ENCODE measurements around the gene GNMT. TPM values are rescaled to one million over a fixed set of nuclear protein-coding genes. Genes with fewer than 3 reads are reported as not detected.

The GNMT gene
- total RNA-seq, 2 experiments from 2014 or later: 1.2 to 2.1 TPM

- Histone ChIP-seq H3K27ac (ENCODE audit: low read depth in 1 of 2, low read length in 2 of 2) (no peak overlapping the region), H3K36me3 (ENCODE audit: insufficient read depth, low read length) (peaks cover 50% of the 10 kb centered on the region), H3K9me3 (ENCODE audit: control insufficient read depth in 1 of 2, insufficient read depth in 1 of 2, low read length in 2 of 2) (no peaks in the 10 kb centered on the region), H3K4me3 (ENCODE audit: low read length) (no peak overlapping the region), H3K4me1 (ENCODE audit: insufficient read depth, low read length) (no peaks in the 10 kb centered on the region), H3K27me3 (ENCODE audit: control insufficient read depth in 1 of 2, insufficient read depth in 2 of 2, low read length in 2 of 2) (no peaks in the 10 kb centered on the region)
- Mint-ChIP-seq H3K36me3 (ENCODE audit: low read depth) (peaks cover 31% of the 10 kb centered on the region), H3K27me3 (no peaks in the 10 kb centered on the region), H3K4me3 (no peak overlapping the region), H3K27ac (no peak overlapping the region), H3K4me1 (ENCODE audit: low read depth) (no peaks in the 10 kb centered on the region), H3K9me3 (no peaks in the 10 kb centered on the region)
- POLR2A ChIA-PET: interaction anchor here (0.9 kb wide), 1 partner anchor 11 kb away, joined by 3 read pairs; the partner anchor contains the start of gene PEX6
- CTCF ChIA-PET: no interaction called here
- DNase-seq (no peak), ATAC-seq (ENCODE audit: poor library complexity) (no peak)
- TF ChIP-seq CTCF (IDR thresholded peaks at IDR 0.05): no peak
- intact Hi-C loops (cut with DNase I, micrococcal nuclease): loop anchor here in 1 of 2 experiments (5.0 kb wide), 1 partner anchor 175 kb away; no protein-coding TSS in a partner anchor
These were observed 6.7 kb downstream of the GNMT start for GRCh38 chr6:42967228-42967627.

DNA sequence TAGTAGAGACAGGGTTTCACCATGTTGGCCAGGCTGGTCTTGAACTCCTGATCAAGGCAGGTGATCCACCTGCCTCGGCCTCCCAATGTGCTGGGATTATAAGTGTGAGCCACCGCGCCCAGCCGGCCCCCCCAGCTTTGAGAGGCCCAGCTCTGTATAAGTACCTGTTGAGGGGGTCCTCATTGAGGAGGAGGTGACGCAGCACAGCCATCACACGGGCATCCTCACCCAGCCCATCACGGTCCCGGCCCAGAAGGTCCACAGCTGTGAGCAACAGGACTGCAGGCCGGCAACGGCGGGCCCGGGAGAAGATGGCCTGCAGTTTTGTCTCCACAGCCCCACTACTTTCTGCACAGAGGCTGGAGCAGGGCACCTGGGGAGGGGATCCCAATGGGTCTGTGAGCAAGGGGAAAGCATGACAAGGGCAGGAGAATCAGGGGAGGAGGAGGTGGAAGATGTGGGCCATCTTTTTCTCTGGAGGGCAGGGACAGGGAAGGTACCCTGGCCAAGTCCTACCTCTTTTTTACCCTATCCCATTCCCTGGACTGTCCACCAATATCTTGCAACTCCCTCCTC lies 7.7 kb downstream of the GNMT start:
- ATAC-seq (ENCODE audit: poor library complexity): no peak
- H3K4me1 Mint-ChIP-seq (ENCODE audit: low read depth): no peaks in the 10 kb centered on the region
- H3K27ac Mint-ChIP-seq: no peak overlapping the region
- H3K4me3 Mint-ChIP-seq: no peak overlapping the region
- Histone ChIP-seq H3K36me3 (ENCODE audit: insufficient read depth, low read length) (peaks cover 50% of the 10 kb centered on the region), H3K27ac (ENCODE audit: low read depth in 1 of 2, low read length in 2 of 2) (no peak overlapping the region), H3K27me3 (ENCODE audit: control insufficient read depth in 1 of 2, insufficient read depth in 2 of 2, low read length in 2 of 2) (no peaks in the 10 kb centered on the region), H3K9me3 (ENCODE audit: control insufficient read depth in 1 of 2, insufficient read depth in 1 of 2, low read length in 2 of 2) (no peaks in the 10 kb centered on the region), H3K4me1 (ENCODE audit: insufficient read depth, low read length) (no peaks in the 10 kb centered on the region), H3K4me3 (ENCODE audit: low read length) (no peak overlapping the region)
- no peaks in the 10 kb centered on the region for H3K27me3 Mint-ChIP-seq
- POLR2A ChIA-PET: interaction anchor here (0.7 to 1.3 kb wide), 3 partner anchors 10 to 220 kb away, joined by 3 to 4 read pairs (median 3); partner anchors contain the start of genes PEX6 and PPP2R5D
- TF ChIP-seq CTCF (IDR thresholded peaks at IDR 0.05): no peak
- H3K36me3 Mint-ChIP-seq (ENCODE audit: low read depth): peaks cover 31% of the 10 kb centered on the region
- intact Hi-C loops (cut with DNase I, micrococcal nuclease): loop anchor here in 1 of 2 experiments (5.0 kb wide), 1 partner anchor 174 kb away; no protein-coding TSS in a partner anchor
- no peak for DNase-seq
- H3K9me3 Mint-ChIP-seq: no peaks in the 10 kb centered on the region
- CTCF ChIA-PET: no interaction called here

GRCh38 chr6:42968783-42969182 lies 8.2 kb downstream of the GNMT start:
- Mint-ChIP-seq H3K9me3 (no peaks in the 10 kb centered on the region), H3K36me3 (ENCODE audit: low read depth) (peaks cover 28% of the 10 kb centered on the region), H3K4me3 (no peak overlapping the region), H3K27ac (no peak overlapping the region), H3K4me1 (ENCODE audit: low read depth) (no peaks in the 10 kb centered on the region), H3K27me3 (no peaks in the 10 kb centered on the region)
- no peak overlapping the region for H3K27ac ChIP-seq (ENCODE audit: low read depth in 1 of 2, low read length in 2 of 2)
- no peaks in the 10 kb centered on the region for H3K4me1 ChIP-seq (ENCODE audit: insufficient read depth, low read length)
- intact Hi-C loops (cut with DNase I, micrococcal nuclease): loop anchor here in 1 of 2 experiments (5.0 kb wide), 1 partner anchor 174 kb away; no protein-coding TSS in a partner anchor
- CTCF ChIA-PET: no interaction called here
- POLR2A ChIA-PET: interaction anchor here (1.3 kb wide), 1 partner anchor 15 kb away, joined by 4 read pairs; the partner anchor contains the start of gene PPP2R5D
- no peaks in the 10 kb centered on the region for H3K27me3 ChIP-seq (ENCODE audit: control insufficient read depth in 1 of 2, insufficient read depth in 2 of 2, low read length in 2 of 2)
- no peak for DNase-seq
- no peak overlapping the region for H3K4me3 ChIP-seq (ENCODE audit: low read length)
- TF ChIP-seq CTCF (IDR thresholded peaks at IDR 0.05): no peak
- no peak for ATAC-seq (ENCODE audit: poor library complexity)
- no peaks in the 10 kb centered on the region for H3K9me3 ChIP-seq (ENCODE audit: control insufficient read depth in 1 of 2, insufficient read depth in 1 of 2, low read length in 2 of 2)
- peaks cover 48% of the 10 kb centered on the region for H3K36me3 ChIP-seq (ENCODE audit: insufficient read depth, low read length)

All from CD4-positive, alpha-beta T cell (primary cell).